Measurements from ENCODE around the gene ABCA12. TPM values are rescaled to one million over a fixed set of nuclear protein-coding genes. Genes with fewer than 3 reads are reported as not detected.

The ABCA12 gene
- total RNA-seq, 4 donors from 2014 or later, result 70.3 to 116 (median 93.6) TPM

- 42 to 59% methylated on average over 2 of the region's 2 CpGs for WGBS, 2 donors
Observed at GRCh38 chr2:214889301-214889700, 249.1 kb downstream of the ABCA12 start.

DNA sequence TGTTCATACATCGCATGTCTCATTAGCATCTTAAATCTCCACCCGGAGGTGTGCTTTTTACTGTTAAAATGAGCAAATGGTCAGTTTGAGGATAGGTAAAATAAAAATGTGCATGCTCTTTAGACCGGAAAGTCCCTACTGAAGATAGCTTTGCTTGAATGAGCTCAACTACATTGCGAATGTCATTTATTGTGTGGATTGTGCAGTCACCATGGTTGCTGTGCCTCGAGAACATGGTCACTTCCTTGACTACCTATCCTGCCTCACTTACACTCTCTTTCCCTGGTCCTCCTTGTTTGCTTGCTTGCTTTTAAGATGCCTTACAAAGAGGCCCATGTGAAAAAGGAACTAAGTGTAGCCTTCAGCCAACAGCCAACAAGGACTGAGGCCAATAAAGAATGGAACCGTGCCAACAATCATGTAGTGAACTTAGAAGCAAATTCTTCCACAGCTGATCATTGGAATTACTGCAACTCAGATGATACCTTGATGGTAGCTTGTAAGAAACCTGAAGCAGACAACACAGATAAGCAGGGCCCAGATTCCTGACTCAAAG lies 256.7 kb downstream of the ABCA12 start:
- TF ChIP-seq POLR2A (IDR thresholded peaks at IDR 0.05), result no peak
- TF ChIP-seq, protein P1, sequence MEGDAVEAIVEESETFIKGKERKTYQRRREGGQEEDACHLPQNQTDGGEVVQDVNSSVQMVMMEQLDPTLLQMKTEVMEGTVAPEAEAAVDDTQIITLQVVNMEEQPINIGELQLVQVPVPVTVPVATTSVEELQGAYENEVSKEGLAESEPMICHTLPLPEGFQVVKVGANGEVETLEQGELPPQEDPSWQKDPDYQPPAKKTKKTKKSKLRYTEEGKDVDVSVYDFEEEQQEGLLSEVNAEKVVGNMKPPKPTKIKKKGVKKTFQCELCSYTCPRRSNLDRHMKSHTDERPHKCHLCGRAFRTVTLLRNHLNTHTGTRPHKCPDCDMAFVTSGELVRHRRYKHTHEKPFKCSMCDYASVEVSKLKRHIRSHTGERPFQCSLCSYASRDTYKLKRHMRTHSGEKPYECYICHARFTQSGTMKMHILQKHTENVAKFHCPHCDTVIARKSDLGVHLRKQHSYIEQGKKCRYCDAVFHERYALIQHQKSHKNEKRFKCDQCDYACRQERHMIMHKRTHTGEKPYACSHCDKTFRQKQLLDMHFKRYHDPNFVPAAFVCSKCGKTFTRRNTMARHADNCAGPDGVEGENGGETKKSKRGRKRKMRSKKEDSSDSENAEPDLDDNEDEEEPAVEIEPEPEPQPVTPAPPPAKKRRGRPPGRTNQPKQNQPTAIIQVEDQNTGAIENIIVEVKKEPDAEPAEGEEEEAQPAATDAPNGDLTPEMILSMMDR (IDR thresholded peaks at IDR 0.05), result no peak
- H3K4me3 ChIP-seq (ENCODE audit: low read depth, poor library complexity, severe bottlenecking), result no peak overlapping the region
- 83 to 91% methylated on average over 6 of the region's 6 CpGs for WGBS, 2 donors
- intact Hi-C loops (cut with DNase I; ENCODE audit: low total_unique reads), result no loop called here
- no peak for DNase-seq (ENCODE audit: low spot score in 2 of 2)

More at GRCh38 chr2:214889301-214889700, 249.1 kb downstream of the ABCA12 start:
- TF ChIP-seq, protein P1 (IDR thresholded peaks at IDR 0.05), result no peak
- TF ChIP-seq POLR2A (IDR thresholded peaks at IDR 0.05), result no peak
- intact Hi-C loops (cut with DNase I; ENCODE audit: low total_unique reads), result no loop called here
- no peak overlapping the region for H3K4me3 ChIP-seq (ENCODE audit: low read depth, poor library complexity, severe bottlenecking)
- DNase-seq (ENCODE audit: low spot score in 2 of 2), result no peak

Other genes with a start within 250 kb of the ABCA12 start
- gene ATIC, start 173.4 kb upstream of the ABCA12 start, total RNA-seq, result 10 to 100 TPM; 29.7 to 48.6 (median 34.6) TPM

All from lower leg skin (tissue), 4 donors.